ENCODE measurements around the gene ATP2C2.

- TF ChIP-seq POLR2AphosphoS5 (IDR thresholded peaks at IDR 0.05) (no peak), CTCF (IDR thresholded peaks at IDR 0.05) (no peak), POLR2A (IDR thresholded peaks at IDR 0.05) (no peak)
These were observed 28.8 kb downstream of the ATP2C2 start for GRCh38 chr16:84397090-84397489.
